GM19467 (cell line): ENCODE results near the gene AMACR.

Source experiments
- ATAC-seq: cut with Tn5 transposase; IDR thresholded peaks from one replicate; pipeline ENCODE4 v1.9.1; 2021; ENCODE audit warnings: mild to moderate bottlenecking, moderate library complexity; ENCODE audit not compliant: unreplicated experiment

The AMACR gene

DNA sequence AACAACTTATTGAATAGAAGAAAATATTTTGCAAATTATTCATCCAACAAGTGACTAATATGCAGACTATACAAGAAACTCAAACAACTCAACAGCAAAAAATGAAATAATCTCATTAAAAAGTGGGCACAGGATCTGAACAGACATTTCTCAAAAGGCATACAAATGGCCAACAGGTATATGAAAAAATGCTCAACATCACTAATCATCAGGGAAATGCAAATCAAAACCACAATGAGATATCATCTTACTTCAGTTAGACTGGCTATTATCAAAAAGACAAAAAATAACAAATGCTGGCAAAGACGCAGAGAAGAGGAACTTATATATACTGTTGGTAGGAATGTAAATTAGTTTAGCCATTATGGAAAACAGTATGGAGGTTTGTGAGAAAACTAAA, 1.8 kb upstream of the AMACR start:
- ATAC-seq = no peak

DNA sequence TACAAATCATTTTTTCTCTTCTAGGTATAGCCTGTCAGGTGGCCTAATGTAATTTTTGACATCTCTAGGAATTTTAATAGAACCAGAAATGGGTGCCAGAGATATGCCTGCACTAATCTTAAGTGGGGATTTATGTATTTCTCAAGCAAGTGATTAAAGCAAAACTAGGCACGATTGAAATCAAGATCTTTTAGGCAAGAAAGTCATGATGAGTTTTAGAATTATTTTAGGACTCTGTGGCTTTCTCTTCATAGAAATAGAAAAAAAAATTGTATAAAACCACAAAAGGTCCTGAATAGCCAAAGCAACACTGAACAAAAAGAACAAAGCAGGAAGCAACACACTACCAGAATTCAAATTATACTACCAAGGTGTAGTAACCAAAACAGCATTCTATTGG, 952 bp upstream of the AMACR start:
- ATAC-seq = no peak

DNA sequence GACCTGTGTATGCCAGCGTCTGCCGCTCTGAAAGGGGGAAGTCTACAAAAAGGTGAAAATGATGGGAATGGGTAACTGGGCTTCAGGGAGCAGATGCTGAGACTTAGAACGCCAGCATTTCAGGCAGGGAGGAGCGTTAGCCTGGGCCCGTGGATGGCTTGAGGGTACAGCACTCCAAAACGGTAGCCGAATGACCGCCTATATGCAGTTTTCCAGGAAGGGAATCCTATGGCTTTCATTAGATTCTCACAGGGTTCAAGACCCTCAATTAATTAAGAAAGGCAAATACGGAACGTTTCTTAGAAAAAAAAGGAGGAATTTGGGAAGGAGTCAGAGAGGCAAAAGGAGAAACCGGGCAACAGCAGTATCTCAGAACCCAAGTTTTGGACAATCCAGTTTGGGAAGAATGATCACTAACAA, 639 bp downstream of the AMACR start:
- no peak for ATAC-seq

DNA sequence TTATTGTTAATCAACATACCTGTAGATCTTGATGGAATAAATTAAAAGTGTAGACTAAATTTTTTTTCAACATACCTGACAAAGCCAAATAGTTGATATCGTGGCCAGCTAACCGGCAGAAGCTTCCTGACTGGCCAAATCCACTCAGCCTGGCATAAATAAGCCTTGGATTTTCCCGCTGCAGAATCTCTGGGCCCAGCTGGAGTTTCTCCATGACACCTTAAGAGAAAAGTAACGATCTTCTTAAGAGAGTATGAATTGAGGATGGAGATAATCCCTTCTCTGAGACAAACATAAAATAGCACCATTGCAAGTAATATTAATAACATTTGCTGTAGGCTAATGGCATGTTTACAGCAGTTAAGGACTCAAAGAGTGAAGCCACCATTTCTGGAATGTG, 2.2 kb downstream of the AMACR start:
- ATAC-seq = no peak

DNA sequence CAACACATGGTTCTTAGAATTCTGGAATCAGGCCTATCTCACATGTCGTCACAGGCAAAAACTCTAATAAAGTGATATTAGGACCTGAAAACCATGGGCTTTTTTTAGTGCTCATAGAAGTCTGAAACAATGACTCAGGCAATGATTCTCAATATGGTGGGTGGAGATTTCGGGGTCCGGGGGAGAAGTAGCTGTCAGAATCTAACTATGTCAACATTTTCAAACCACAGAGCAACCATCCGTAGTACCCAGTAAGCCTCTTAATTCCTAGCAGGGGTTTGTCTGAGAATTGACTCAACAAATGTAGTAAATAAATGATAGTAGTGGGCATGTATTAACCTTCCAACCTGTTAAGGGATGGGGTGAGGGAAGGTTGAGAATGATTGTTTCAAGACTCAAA, 2.6 kb downstream of the AMACR start:
- no peak for ATAC-seq

DNA sequence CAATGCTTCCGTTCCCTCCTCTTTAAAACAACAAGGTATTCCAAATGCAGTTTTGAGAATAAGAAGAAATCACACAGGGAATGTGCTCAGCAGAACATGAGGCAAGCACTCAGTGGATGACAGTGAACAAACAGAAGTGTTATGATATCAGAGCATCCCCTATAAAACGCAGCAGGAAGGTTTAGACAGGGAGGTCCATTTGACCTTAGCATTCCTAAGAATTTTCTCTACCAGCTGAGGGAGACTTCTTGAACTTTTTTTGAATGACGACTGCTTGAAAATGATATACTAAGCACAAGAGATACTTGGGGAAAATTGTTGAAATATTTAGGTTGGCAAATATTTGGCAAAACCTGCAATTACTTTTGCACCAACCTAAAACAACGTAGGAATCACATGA, 3.9 kb downstream of the AMACR start:
- ATAC-seq = no peak

DNA sequence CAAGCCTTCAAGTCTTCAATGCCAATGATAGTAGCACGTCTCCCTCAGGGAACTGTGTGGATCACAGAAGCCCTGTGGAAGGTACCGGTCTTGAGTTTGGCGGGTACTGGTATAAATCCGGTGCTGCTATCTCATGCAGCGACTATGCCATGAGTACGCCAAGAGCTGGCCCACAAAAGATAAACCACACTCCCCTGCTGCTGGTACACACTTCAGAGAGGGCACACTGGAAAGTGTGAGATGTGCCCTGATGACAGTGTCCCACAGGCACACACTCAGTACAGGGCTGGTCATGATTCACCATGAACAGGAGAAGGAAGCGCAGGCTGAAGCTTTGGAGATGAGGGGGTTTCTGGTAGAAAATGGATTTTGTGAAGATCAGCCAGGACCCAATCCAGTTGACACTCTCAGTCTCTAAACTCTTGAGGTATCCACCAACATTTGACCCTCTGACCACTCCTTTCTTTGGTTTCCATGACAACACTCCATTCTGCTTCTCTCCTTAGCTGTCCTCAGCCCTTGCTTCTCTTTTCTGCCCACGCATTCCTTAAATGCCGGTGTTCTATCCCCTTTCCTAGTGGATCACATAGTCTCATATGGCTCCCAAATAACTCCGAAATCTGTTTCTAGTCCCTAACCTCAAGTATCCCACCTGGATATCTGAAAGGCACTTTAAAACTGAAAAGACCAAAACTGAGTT, 5.1 kb downstream of the AMACR start:
- ATAC-seq = no peak

DNA sequence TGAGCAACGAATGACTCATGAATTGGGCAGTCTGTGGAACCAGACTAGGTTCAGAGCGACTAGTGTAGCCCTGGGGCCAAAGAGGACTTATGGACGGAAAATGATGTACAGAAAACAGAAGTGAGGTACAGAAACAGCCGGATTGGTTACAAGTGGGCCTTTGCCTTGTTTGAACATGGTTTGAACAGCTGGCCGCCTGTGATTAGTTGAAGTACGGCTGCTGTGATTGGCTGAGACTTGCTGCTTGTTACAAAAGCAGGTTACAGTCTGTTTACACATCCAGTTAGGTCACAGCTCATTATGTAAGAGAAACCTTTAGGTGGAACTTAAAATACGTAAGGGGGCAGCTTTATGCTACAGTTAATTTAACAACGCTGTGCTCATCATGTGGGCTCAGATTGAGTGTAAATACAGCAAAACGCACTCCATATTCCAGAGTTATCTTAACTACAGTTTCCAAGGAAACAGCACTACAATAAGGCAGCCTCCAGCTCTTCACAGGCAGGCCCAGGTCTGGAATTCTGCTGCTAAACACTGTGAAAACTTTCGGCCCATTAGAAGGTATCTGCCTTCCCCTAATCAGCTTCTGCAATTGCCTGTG, 6.5 kb downstream of the AMACR start:
- ATAC-seq = no peak

DNA sequence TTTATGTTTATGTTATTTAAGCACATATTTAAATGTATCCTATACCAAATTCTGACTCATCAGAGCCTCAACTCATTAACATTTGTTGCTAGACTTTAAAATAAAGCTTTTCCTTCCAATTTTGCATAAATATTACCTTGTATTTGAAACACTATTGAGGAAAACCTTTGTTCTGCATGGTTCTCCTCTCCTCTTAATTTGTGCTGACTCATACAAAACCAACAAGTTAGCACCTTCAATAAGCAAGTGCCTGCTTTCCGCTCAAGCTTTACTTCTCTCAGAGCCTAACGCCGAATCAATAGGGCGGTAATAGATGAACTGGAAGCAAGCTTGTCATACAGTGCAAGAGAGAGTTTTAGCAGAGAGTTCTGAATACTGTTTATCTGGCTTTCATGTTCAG, 7.9 kb downstream of the AMACR start:
- ATAC-seq = no peak

DNA sequence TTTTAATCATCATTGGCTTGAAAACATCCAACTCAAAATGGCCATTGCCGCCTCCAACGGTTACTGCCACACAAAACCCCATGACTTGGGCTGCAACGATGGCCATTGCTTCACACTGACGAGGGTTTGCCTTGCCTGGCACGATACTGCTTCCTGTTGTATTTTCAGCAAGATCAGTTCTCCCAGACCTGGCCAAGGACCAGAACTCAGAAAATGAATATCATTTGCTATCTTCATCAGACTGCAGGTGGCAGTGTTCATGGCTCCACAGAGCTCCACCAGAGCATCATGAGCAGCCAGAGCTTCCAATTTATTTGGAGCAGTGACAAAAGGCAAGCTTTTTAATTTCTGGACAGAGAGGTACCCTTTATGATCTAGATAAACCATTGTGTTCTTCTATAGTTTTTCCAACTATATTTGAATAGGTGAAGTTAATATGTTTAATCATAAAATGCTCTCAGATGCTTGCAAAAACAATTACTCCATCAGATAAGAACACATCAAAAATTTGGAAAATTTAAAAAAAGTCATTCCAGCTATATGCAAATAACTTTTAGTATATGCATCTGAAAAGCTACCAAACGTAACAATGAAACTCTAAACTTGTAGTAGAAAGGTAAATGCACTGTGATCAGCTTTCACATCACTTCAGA, 10.4 kb downstream of the AMACR start:
- ATAC-seq = peak; percentile 76

DNA sequence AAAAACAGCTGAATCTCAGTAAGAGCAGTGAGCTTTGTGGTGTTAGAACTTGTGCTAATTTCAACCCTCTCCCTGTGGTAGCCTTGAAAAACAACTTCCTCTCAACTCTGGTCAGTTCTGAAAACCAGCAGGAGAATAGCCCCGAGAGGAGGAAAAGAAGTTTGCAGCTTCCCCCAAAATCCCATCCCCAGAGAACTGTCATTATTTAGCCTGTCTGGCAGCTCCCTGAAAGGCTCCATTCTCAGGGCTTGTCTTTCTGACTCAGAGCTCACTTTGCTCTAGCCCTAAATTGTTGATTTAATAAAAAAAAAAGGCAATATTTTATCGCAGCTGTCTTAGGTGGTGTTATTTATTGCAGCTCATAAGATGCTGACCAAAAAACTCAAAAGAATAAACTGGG, 12.0 kb downstream of the AMACR start:
- ATAC-seq = no peak

DNA sequence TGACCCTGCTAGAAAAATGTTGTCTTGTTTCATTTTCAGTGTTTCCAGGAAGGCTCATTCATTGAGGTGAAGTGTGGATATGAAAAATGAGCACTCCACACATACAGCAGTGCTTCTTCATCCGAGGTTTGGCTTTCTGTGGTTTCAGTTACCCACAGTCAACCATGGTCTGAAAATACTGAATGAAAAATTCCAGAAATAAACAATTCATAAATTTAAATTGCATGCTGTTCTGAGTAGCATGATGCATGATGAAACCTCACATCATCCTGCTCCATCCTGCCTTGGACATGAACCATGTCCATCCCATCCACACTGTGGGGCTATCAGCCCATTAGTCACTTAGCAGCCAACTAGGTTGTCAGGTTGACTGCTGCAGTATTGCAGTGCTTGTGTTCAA, 13.0 kb downstream of the AMACR start:
- ATAC-seq = no peak

DNA sequence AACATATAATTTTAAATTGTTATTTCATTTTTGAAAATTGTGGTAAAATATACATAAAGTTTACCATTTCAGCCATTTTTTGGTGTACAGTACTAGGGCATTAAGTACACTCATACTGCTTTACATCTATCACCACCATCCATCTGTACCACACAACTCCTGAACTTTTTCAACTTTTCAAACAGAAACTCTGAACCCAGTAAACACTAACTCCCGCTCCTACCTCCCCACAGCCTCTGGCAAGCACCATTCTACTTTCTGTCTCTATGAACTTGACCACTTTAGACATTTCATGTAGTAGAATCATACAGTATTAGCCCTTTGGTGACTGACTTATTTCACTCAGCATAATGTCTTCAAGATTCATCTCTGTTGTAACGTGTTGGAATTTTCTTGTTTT, 15.0 kb downstream of the AMACR start:
- no peak for ATAC-seq

DNA sequence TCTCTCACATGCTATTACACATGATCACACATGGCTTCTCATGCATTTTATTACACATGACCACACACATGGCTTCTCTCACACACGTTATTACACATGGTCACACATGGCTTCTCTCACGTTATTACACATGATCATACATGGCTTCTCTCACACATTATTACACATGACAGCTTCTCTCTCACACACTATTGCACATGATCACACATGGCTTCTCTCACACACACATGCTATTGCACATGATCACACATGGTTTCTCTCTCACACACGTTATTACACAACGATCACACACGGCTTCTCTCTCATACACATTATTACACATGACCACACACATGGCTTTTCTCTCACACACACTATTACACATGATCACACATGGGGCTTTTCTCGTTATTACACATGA, 22.4 kb downstream of the AMACR start:
- no peak for ATAC-seq

DNA sequence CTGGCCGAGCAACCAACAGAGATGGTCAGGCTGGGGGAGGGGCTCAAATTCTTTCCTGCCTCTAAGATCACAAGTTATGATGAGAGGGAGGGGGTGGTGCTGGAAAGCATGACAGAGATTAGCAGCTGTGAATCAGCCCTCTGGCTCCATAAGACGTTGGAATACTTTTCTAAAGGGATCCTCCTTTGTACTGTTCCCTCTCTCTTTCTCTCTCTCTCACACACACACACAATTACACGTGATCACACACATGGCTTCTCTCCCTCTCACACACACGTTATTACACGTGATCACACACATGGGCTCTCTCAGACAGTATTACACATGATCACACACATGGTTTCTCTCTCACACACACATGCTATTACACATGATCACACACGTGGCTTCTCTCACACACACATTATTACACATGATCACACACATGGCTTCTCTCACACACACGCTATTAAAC, 23.2 kb downstream of the AMACR start, which contains the start of gene SLC45A2:
TSS of gene SLC45A2 (minus strand) at position 23 of the 454 bp plus-strand sequence. CDS start 110 bp downstream, outside the sequence.
- no peak for ATAC-seq

DNA sequence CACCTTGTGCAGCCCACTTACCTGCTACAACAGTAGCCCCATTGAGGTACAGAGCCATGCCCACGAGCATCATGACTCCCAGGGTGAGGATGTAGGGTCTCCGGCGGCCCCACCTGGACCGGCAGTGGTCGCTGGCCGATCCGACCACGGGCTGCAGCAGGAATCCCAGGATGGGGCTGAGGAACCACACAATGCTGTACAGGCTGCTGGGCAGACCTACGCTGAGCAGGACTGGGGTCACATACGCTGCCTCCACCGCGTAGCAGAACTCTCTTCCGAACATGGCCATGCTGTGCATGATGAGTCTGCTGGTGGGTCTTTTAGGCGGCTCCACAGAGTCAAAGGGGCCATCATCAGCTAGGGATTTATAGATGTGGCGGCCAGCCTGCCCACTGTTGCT, 23.7 kb downstream of the AMACR start:
- no peak for ATAC-seq

DNA sequence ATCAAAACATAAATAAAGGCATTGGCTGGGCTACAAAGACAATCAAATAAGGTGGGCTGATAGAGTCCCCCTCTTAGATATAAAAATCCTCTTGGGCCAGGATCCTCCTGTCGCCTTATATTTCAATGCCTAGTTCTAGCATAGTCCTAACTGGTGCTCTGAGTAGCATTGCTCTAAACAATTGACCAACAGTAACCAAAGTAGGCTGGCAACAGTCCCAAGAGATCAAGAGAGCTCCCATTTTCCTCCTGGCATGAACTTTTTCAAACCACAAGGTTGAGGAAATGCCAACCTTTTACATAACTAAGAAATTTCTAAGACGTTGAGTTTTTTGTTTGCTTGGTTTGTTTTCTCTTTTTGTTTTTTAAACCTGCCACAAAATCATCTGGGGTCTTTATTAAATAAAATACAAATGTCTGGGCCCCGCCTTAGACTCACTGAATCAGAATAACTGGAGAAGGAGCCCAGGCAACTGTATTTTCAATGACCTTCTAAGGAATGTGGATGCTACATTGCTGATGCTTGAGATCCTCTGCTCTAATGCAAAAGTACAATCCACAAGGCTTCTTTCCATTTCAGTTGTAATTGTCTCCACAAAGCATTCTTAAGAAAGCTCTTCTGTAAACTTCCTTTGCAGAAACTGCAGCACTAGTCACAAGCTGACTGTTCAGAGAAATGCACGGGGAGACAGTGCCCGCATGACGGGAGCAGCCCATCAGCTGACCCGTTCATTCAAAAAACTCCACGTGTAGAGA, 26.3 kb downstream of the AMACR start:
- no peak for ATAC-seq

DNA sequence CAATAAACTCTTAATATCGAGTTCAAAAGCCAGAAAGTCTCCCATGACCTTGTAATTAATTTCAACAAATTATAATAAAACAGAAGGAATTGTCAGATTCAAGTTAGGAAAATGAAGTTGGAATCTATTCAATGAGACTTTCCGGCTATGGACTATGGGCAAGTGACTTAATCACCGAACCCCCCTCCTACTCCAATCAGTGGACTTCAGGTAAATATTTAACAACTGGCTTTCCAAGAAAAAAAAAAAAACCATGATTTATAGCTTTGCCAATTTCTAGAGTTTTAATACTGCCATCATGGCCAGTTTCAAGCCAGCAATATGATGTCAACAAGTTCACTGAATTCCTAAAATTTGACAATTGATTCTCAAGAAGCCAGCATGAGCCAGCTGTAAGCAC, 27.8 kb downstream of the AMACR start:
- no peak for ATAC-seq

DNA sequence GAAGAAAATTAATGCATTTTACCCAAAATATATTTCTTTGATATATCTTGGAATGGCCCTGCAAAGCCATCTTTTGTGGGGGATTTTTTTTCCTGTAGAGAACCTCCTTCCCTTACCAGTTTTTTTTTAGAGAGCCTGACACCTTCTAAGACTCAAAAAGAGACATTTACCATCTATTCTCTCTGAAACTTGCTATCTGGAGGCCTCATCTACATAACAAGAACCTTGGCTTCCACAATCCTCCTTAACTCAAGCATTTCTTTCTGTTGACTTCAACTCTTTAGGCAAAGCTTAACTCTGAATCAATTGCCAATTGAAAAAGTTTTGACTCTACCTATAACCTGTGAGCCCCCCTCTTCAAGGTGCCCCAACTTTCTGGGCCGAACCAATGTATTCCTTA, 29.5 kb downstream of the AMACR start:
- ATAC-seq = no peak

DNA sequence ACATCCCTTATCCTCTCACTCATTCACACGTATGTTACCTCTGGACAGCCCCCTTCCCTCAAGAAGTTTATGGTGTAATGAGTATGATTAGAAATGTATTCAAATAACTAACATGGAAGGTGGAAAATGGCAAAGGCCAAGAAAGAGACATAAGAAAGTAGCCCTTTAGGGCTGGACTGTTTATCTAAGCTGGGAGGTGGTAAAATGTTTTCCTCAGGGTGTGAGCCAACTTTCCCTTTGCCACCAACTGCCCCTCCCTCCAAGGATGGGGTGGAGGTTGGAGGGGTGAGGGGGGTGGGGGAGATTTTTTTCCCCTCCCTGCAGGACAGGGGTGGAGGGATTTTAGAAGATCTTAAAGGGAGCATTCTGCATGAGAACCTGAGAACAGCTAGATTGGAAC, 31.5 kb downstream of the AMACR start:
- no peak for ATAC-seq

DNA sequence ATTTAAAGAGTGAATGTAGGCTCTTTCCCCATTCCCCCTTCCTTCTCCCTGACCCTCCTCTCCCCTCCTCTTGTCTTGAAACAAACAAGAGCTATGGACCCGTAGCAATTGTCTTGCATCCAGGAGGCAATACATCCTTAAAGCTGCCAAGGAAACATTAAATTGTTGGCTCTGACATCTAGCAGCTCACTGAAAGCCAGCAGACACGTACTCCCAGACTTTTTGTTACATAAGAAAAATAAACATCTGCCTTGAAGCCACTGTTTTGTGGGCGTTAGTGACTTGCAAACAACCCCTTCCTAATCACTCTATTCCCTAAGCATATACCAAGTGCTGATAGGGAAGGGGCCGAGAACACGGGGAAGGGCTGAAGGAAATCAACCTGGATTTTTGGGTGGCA, 32.0 kb downstream of the AMACR start:
- no peak for ATAC-seq

DNA sequence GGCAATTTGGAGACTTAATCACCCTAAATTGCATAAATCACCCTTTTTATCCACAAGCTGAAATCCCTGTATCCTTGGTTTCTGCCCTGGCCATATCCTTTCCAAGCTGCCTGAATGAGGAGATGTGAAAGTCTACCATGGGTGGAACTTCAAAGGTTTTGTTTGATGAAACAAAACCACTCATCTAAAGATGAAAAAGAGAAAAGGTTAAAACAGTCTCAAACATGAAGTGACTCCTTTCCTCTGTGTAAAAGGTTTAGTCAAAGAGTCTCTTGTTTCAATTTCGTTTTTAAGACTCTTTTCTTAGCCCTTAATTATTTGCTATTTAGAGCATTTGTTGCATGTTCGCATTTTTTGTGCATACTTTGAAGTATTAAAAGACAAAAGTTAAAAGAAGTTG, 34.6 kb downstream of the AMACR start:
- ATAC-seq = no peak
